LNCaP clone FGC (cell line): ENCODE data around the gene MMEL1.

ENCODE experiments used
- DNase-seq: peaks from one replicate; pipeline ENCODE4 v3.0.0-alpha.2; 2011; ENCODE audit warnings: low read depth
- H3K4me3 ChIP-seq: 2 replicates; pipeline ENCODE4 v1.5.1; 2011; ENCODE audit warnings: mild to moderate bottlenecking, low read depth, low read length, control low read depth
- CTCF ChIP-seq: IDR thresholded peaks from 2 replicates; pipeline ENCODE4 v1.5.1; 2012; ENCODE audit warnings: mild to moderate bottlenecking; ENCODE audit not compliant: control insufficient read depth, insufficient read depth; ENCODE audit errors: extremely low read depth

MMEL1 gene

GRCh38 chr1:2650967-2651645 is 18.3 kb upstream of the MMEL1 start:
- no peak for TF ChIP-seq CTCF
- no peak for DNase-seq
- H3K4me3 ChIP-seq = no peak overlapping the region

DNA sequence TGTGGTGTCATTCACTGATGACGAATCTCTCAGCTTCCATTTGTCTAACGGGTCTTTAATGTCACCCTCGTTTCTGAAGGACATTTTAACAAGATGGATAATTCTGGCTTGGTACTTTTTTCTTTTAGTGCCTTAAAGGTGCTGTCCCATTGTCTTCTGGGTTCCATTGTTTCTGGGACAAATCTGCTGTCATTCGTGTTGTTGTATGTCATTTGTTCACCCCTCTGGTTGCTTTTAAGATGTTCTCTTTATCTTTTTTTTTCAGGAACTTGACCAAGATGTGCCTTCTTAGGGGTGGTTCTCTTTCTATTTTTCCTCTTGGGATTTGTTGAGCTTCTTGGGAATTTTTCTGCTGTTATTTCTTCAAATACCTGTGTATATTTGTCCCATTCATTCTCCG is 14.0 kb upstream of the MMEL1 start:
- no peak for TF ChIP-seq CTCF
- DNase-seq = no peak

DNA sequence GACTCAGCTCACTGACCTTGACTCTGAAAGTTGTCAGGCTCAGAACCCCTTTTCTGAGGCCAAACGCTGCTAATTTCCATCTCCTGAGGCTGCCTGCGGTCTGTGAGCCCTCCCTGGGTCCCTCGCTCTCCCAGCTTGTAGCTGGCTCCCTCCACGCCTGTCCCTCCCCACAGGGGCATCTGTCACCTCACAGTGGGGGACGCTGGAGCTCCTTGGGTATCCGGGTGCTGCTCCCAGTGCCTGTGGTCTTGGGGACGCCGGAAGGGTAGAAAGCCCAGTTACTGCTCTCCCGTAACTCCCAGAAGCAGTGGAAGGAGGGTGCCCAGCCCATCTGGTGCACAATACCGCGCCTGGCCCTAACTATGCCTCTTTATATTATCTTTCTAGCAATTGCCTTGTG is 13.0 kb upstream of the MMEL1 start:
- no peak for TF ChIP-seq CTCF
- H3K4me3 ChIP-seq = no peak overlapping the region
- DNase-seq = no peak

More for the DNA sequence above, 14.0 kb upstream of the MMEL1 start:
- H3K4me3 ChIP-seq = no peak overlapping the region

- H3K4me3 ChIP-seq = no peak overlapping the region
- no peak for DNase-seq
- TF ChIP-seq CTCF = no peak
Observed at GRCh38 chr1:2645143-2645542, 12.3 kb upstream of the MMEL1 start.

DNA sequence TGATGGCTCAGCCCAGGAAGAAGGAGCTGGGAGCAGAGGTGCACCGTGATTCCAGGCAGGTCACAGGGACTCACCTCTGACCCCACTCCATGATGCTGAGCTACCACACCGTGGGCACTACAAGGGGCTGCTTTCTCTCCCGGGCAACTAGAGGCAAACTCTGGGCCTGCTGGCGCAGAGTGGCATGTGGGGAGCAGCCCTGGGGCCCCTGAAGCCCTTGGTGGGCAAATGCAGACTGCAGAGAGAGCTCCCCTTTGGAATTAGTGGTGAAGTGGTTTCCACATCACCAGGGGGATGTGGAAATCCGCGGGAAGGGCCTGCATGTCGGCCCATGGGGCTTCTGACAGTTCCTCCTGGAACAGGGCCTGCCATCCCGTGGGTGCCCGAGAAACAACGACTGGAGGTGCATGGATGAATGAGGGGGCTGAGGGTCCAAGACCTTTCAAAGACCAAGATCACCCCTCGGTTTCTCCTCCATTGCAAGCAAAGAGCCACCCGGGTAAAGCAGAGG is 11.8 kb upstream of the MMEL1 start:
- no peak for TF ChIP-seq CTCF
- H3K4me3 ChIP-seq = no peak overlapping the region
- no peak for DNase-seq

GRCh38 chr1:2644171-2644570 is 11.4 kb upstream of the MMEL1 start:
- no peak for DNase-seq
- H3K4me3 ChIP-seq = no peak overlapping the region
- TF ChIP-seq CTCF = no peak

GRCh38 chr1:2643414-2644077 is 10.7 kb upstream of the MMEL1 start:
- no peak for DNase-seq
- TF ChIP-seq CTCF = no peak
- H3K4me3 ChIP-seq = peak overlapping the region; percentile 67
